HK-2 (cell line): Measurements from ENCODE around the gene BCL11B.

Experiments used
- DNase-seq: peaks from one replicate; pipeline ENCODE4 v3.0.0-alpha.2; 2018; ENCODE audit not compliant: unreplicated experiment

BCL11B gene

DNA sequence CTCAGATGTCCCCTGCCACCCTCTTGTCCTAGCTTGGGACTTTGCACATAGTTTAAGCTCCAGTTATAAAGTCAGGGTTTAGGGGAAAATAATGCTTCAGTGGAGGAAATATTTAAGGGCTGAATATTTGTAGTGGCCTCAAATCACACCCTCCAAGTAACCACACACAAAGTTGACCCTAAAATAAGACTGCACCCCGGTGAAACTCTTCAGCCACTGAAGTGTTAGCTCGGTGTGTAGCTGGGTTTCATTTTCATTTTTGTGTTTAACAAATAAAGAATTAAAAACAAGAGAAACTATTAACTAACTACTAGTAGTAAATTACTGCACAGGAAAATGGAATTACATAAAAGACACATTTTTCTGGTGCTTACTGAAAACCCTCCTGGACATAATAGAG is 14.8 kb upstream of the BCL11B start:
- DNase-seq: no peak

GRCh38 chr14:99284254-99285004 is 12.4 kb upstream of the BCL11B start:
- DNase-seq: no peak

DNA sequence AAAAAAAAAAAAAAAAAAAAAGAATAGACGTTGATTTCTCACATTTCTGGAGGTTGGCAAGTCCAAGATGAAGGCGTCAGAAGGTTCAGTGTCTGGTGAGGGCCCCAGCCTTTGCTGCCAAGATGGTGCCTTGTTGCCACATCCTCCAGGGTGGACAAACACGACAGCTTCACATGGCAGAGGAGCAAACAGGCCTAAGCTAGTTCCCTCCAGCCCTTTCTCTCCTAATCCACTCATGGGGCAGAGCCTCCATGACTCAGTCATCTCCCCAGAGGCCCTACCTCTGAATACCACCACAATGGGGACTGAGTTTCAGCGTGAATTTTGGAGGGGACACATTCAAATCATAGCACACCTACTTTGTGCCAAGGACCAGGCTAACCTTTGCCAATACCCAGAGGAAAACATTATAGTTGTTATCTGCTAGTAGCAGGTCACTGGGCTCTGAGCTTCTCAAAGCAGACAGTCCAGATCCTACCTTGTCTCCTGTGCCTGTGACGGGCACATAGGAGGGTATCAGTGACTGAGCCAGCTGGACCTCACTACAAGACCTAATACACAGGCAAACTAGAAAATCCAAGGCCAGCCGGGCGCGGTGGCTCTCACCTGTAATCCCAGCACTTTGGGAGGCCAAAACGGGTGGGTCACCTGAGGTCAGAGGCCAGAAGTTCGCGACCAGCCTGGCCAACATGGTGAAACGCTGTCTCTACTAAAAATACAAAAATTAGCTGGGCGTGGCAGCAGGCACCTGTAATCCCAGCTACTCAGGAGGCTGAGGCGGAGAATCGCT is 10.5 kb upstream of the BCL11B start:
- no peak for DNase-seq

- DNase-seq: no peak
Measured at GRCh38 chr14:99281396-99281795, 9.4 kb upstream of the BCL11B start.

GRCh38 chr14:99280852-99281251 is 8.9 kb upstream of the BCL11B start:
- DNase-seq: no peak

GRCh38 chr14:99280066-99280731 is 8.2 kb upstream of the BCL11B start:
- DNase-seq: no peak

DNA sequence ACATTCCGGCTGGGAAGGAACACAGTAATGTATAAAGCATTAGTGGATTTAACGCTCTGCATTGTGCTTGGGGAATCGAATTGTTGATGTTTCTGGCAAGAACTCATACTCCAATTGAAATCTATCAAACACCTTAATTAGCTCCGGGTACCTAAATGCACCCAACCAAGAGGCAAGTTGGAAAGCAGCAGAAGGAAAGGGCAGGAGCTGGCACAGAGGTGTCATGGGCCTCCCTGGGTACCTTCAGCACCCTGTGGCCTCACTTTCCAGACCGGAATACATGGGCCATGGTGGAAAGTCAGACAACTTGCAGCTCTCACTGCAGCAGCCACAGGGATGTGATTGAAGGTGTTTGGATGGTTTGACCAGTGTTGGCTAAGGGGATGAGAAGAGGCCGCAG is 6.8 kb upstream of the BCL11B start:
- DNase-seq: no peak

- no peak for DNase-seq
Measured at GRCh38 chr14:99277530-99277929, 5.5 kb upstream of the BCL11B start.

DNA sequence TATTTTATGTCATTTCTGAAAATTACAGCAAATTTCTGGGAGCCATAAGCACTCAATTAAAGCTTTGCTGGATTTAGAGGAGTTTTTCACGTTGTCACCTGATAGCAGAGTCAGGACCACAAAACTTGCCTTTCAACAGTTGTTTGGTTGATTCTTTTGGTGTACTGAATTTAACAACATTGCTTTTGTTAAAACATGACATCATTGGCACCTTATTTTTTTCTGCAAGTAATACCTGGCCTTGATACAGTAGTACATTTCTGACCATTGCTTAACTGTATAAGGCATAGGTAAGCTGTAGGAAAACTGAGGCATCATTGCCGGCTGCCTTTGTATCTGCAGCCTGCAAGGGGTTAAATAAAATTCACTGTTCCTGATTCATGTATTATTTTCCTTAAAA is 4.5 kb upstream of the BCL11B start:
- no peak for DNase-seq

GRCh38 chr14:99275222-99275584 is 3.2 kb upstream of the BCL11B start:
- no peak for DNase-seq

- peak; percentile 85 for DNase-seq
Measured at GRCh38 chr14:99274346-99275221, 2.6 kb upstream of the BCL11B start.

GRCh38 chr14:99273766-99274345 is 1.9 kb upstream of the BCL11B start:
- DNase-seq: peak; percentile 73

- peak; percentile 83 for DNase-seq
Measured at GRCh38 chr14:99272899-99273765, 1.1 kb upstream of the BCL11B start.

DNA sequence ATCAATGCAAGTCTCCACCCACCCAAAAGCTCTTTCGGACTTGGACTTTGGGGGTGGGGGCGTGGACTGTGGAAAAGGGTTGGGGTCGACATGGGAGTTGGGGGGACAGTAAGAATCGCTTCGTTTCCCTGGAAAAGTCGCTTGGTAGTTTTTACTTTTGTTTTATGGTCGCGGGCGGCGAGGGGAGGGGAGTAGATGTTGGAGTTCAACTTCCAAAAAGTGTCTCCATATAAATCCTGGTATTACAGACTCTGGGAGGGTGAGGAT is 568 bp upstream of the BCL11B start:
- DNase-seq: no peak

DNA sequence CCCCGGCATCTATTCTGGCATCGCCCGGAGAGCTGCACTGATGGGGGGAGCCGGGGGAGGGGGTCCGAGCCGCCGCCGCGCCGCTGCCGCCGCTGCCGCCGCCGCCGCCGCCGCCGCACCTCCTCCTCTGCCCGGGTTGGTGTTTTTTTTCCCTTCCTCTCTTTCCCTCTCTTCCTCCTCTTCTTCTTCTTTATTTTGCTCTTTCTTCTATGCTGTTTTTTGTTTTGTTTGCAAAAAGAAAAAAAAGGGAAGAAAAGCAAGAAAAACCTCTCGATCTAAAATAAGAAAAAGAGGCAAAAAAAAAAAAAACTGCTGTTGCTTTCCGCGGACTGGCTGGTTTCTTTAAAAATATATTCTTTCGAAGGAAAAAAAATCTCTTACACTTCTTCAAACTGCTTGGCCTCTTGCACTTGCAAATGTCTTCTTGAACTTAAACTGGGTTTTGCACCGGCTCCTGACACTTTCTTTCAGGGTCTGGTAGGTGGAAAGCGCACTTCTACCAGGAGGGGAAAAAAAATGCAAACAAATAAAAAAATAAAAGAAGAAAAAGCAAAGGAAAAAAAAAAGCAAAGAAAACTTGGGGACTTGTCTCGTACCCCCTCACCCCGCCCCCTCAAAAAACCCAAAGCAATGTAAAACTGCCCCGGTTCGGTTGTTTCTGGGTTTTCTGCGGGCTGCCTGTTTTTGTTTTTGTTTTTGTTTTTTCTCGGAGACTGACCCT is 616 bp downstream of the BCL11B start:
- no peak for DNase-seq

DNA sequence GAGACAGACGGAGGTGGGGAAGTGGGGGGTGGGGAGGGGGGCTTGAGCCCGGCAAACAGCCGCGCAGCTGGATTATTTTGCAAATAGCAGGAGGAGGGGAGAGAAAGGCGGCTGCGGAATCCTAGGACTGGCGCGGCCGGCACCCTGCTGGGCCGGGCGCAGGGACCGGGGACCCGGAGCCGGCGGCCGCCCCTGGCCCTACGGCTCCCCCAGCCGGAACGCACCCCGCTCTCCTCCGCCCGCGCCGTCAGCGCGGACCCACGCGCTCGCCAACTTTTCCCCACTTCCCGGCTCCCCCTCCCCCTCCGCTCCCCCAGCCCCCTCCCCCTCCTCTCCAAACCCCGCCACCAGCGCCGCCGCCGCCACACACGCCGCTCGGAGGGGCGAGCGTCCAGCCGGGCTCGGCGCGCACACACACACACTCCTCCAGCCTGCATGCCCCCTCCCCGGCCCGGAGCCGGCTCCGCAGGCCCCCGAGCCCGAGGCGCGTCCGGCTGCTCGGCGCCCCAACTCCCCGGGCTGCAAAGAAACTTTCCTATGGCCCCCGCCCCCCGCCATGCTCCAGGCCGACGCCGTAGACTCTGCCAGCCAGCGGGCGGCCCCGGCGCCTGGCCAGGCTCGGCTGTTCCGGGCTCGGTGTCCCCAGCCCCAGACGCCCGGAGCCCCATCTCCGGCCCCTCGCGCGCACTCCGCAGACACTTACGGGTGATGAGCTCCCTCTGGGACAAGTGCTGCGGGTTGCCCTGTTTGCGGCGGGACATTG is 1.4 kb downstream of the BCL11B start:
- DNase-seq: peak; percentile 27

DNA sequence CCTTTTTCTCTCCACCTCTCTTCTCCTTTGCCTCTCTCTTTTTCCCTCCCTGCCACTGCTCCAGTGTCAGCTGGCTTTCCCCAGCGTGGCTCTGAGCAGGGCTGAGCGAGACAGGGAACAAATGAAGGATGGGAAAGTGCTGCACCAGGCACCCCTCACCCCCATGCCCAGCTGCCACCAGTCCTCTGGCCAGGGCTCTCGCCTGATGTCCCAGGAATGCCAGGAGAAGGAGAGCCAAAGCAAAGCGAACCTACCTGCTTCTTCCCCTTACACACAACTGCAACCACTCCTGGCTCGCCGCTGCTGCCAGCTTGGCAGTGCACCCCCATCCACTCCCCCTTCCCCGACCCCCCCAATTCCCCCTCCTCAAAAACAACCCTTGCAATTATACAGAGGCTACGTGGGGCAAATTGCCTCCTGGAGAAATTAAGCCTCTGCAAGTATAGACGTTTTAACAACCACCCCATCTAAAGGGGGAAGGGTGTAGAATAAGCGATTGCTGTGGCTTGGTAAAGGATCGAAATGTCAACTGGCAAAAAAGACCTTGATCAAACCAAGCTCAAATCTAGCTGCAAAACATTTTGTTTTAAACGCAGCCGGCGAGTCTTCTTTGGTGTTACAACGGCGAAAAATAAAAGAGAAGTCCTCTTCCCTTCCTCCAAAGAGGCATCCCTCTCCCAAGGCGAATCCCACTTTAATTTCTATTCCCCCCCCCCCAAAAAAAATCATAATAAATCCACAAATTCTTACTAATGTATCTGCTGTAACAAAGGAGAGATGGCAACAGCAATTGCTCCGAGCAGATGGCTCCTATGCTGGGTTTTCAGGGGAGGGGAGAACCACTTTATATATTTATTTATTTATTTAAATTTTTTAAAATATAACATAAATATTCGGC is 2.9 kb downstream of the BCL11B start:
- DNase-seq: no peak
